Measurements from ENCODE around the gene OVCA2.

Gene OVCA2

GRCh38 chr17:2084766-2085647, 43.2 kb downstream of the OVCA2 start (continued):
- TF ChIP-seq, protein P1, sequence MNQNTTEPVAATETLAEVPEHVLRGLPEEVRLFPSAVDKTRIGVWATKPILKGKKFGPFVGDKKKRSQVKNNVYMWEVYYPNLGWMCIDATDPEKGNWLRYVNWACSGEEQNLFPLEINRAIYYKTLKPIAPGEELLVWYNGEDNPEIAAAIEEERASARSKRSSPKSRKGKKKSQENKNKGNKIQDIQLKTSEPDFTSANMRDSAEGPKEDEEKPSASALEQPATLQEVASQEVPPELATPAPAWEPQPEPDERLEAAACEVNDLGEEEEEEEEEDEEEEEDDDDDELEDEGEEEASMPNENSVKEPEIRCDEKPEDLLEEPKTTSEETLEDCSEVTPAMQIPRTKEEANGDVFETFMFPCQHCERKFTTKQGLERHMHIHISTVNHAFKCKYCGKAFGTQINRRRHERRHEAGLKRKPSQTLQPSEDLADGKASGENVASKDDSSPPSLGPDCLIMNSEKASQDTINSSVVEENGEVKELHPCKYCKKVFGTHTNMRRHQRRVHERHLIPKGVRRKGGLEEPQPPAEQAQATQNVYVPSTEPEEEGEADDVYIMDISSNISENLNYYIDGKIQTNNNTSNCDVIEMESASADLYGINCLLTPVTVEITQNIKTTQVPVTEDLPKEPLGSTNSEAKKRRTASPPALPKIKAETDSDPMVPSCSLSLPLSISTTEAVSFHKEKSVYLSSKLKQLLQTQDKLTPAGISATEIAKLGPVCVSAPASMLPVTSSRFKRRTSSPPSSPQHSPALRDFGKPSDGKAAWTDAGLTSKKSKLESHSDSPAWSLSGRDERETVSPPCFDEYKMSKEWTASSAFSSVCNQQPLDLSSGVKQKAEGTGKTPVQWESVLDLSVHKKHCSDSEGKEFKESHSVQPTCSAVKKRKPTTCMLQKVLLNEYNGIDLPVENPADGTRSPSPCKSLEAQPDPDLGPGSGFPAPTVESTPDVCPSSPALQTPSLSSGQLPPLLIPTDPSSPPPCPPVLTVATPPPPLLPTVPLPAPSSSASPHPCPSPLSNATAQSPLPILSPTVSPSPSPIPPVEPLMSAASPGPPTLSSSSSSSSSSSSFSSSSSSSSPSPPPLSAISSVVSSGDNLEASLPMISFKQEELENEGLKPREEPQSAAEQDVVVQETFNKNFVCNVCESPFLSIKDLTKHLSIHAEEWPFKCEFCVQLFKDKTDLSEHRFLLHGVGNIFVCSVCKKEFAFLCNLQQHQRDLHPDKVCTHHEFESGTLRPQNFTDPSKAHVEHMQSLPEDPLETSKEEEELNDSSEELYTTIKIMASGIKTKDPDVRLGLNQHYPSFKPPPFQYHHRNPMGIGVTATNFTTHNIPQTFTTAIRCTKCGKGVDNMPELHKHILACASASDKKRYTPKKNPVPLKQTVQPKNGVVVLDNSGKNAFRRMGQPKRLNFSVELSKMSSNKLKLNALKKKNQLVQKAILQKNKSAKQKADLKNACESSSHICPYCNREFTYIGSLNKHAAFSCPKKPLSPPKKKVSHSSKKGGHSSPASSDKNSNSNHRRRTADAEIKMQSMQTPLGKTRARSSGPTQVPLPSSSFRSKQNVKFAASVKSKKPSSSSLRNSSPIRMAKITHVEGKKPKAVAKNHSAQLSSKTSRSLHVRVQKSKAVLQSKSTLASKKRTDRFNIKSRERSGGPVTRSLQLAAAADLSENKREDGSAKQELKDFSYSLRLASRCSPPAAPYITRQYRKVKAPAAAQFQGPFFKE (tag by site-specific recombination; IDR thresholded peaks at IDR 0.05; ENCODE audit: borderline replicate concordance): no peak
- TF ChIP-seq ZNF623 (tag by site-specific recombination; IDR thresholded peaks at IDR 0.05) (no peak), ZNF600 (tag by site-specific recombination; IDR thresholded peaks at IDR 0.05) (no peak), ZNF174 (tag by site-specific recombination; IDR thresholded peaks at IDR 0.05) (no peak), ZNF626 (tag by site-specific recombination; IDR thresholded peaks at IDR 0.05) (no peak), ZNF548 (tag by site-specific recombination; IDR thresholded peaks at IDR 0.05) (no peak), ZNF354C (tag by site-specific recombination; IDR thresholded peaks at IDR 0.05; ENCODE audit: borderline replicate concordance, low read depth) (no peak), ZBTB8A (tag by site-specific recombination; IDR thresholded peaks at IDR 0.05) (no peak), OSR2 (tag by site-specific recombination; IDR thresholded peaks at IDR 0.05) (no peak), ZNF544 (tag by site-specific recombination; IDR thresholded peaks at IDR 0.05) (no peak), ZNF366 (tag by site-specific recombination; conservative IDR thresholded peaks at IDR 0.05) (no peak), ZSCAN4 (tag by site-specific recombination; IDR thresholded peaks at IDR 0.05) (peak; percentile 66), ZNF580 (tag by site-specific recombination; IDR thresholded peaks at IDR 0.05) (no peak), ZNF26 (tag by site-specific recombination; IDR thresholded peaks at IDR 0.05) (no peak), ZNF692 (tag by site-specific recombination; IDR thresholded peaks at IDR 0.05) (no peak), ZNF768 (tag by site-specific recombination; IDR thresholded peaks at IDR 0.05) (no peak)
- TF ChIP-seq, protein P2, sequence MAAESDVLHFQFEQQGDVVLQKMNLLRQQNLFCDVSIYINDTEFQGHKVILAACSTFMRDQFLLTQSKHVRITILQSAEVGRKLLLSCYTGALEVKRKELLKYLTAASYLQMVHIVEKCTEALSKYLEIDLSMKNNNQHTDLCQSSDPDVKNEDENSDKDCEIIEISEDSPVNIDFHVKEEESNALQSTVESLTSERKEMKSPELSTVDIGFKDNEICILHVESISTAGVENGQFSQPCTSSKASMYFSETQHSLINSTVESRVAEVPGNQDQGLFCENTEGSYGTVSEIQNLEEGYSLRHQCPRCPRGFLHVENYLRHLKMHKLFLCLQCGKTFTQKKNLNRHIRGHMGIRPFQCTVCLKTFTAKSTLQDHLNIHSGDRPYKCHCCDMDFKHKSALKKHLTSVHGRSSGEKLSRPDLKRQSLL (tag by site-specific recombination; IDR thresholded peaks at IDR 0.05): no peak
